Fibroblast of skin of back (primary cell): ENCODE data around the gene GRAP2.
"Not testable (repeated sequence)": the region's sequence is repeated elsewhere in the genome, so short reads cannot be mapped to it uniquely, and the experiment has no call there.

Experiments used
- DNase-seq: peaks from one replicate; pipeline ENCODE4 v3.0.0-alpha.2; 2013

The GRAP2 gene

GRCh38 chr22:39898997-39899396 is 1.9 kb upstream of the GRAP2 start:
- DNase-seq = no peak

GRCh38 chr22:39901565-39902146 is 772 bp downstream of the GRAP2 start:
- no peak for DNase-seq

DNA sequence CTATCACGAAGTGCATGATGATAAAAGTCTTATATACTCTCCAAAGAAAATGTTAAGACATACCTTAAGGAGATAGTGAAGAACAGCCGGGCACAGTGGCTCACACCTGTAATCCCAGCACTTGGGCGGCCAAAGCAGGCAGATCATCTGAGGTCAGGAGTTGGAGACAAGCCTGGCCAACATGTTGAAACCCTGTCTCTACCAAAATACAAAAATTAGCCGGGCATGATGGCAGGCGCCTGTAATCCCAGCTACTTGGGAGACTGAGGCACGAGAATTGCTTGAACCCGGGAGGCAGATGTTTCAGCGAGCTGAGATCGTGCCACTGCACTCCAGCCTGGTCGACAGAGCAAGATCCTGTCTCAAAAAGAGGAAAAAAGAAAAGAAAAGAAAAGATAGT is 3.1 kb downstream of the GRAP2 start:
- DNase-seq = not testable (repeated sequence)

DNA sequence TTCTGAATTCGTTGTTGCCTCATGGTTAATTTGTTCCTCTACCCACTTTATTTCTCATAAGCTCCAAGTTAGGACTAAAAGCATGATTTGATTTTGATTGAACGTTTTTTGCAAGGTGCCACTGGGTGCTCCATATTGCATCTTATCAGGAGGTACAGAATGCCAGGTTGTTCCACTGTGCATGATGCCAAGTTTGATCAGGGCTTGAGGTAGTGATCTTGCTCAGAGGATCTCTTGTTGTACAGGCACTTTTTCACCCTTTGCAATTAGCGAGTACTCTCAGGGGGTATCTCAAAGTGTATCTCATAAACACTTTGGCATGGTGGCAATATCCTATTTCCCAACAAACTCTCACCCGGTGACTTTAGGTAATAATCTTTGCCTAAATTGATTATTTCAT is 4.0 kb downstream of the GRAP2 start:
- no peak for DNase-seq

DNA sequence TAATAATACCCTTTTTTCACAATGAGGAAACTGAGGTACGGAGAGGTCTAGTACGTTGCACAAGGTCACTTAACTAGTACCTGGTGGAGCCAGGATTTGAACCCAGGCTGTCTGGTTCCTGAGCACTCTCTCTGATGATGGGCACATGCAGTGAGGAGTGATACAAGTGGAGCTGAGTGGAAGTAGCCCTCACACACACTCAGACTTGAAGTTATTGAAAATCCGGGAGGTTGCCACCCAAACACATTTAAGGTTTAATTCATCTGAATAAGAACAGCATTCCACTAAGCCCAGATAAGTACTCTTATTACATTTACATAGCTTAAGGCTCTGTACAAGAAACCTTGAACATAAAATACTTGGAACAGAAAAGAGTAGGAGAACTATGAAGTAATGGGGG is 4.8 kb downstream of the GRAP2 start:
- no peak for DNase-seq

- DNase-seq = no peak
Observed at GRCh38 chr22:39906207-39906606, 5.3 kb downstream of the GRAP2 start.

- DNase-seq = no peak
Observed at GRCh38 chr22:39907047-39907446, 6.2 kb downstream of the GRAP2 start.

DNA sequence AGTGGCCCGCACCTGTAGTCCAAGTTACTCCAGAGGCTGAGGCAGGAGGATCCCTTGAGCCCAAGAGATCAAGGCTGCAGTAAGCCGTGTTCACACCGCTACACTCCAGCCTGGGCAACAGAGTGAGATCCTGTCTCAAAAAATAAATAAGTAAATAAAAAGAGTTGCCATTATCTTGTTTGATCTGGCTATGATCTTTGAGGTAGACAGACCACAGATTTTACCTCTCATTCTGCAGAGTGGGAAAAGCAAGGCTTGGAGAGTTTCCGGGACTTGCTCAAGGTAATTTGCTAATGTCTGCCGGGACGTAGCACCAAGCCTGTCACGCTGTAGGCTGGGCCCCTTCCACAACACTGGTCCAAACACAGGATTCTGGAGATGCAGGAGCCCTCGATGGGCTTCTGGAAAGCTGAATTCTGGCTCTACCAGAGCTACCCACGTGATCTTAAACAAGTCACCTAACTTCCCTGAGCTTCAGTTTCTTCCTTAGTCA is 6.8 kb downstream of the GRAP2 start:
- DNase-seq = no peak

DNA sequence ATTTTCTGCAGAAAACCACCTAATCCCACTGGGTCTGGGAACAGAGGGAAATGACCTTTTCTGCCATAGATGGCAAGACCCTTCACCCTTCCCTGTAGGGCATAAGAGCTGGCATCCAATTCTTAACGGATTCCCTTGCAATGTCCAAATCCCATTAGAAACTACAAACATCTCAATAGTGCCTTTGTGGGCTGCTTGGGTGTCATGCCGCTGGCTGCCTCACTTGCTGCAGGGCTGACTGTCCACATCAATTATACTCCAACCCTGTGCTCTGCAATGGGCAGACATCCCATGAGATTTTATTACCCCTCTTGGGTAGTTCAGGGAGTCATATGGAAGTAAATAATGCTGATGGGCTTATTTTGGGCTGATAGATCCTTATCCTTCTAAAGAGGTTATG is 7.3 kb downstream of the GRAP2 start:
- DNase-seq = no peak

- no peak for DNase-seq
Observed at GRCh38 chr22:39908737-39909136, 7.9 kb downstream of the GRAP2 start.

DNA sequence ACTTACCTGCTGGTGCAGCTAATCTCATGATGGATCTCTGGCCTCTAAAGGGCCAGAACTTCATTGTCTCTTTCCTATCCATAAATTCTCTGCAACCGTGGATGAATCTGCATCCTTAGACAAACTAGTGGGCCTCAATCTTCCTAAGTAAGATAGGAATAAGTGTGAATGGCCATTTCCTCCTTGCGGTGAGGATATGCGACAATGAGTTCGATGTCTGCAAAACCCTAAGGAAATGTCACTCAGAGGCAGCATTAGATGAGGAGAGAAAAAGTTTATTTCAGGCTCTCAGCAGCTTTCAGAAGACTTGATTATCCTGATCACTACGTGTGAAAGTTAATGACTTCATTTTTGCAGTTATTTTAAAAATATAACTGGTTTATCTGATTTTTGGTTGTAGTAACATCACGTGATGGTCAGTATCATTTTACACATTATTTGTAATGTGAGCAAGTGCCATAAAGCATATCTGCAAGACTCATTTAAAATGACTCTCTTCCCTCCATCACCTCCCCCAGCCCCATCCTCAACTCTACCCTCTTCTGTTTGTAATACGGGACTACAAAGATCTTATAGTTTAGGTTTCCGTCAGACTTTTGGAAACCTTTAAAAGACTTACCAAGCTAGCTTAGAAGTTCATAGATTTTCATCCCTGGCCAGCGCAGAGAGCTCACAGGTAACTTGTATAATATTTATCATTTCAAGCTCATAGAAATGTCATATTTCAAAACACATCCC is 10.2 kb downstream of the GRAP2 start:
- no peak for DNase-seq

DNA sequence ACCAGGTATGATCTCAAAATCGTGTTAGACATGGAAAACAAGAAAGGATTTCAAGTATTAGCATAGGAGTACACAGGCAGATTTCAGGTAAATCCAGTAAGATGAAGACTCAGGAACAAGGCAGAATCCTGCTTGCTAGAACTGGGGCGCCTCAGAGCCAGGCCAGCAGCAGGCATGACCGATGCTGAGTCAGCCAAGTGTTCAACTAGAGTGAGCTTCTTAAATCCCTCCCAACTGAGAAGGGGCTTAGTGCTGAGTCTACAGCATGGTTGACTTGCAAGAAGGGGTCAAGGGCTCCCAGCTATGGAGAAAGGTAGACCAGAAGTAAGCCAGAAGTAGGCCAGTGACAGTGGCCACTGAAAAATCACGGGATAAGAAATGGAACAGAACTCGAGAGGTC is 12.4 kb downstream of the GRAP2 start:
- no peak for DNase-seq

DNA sequence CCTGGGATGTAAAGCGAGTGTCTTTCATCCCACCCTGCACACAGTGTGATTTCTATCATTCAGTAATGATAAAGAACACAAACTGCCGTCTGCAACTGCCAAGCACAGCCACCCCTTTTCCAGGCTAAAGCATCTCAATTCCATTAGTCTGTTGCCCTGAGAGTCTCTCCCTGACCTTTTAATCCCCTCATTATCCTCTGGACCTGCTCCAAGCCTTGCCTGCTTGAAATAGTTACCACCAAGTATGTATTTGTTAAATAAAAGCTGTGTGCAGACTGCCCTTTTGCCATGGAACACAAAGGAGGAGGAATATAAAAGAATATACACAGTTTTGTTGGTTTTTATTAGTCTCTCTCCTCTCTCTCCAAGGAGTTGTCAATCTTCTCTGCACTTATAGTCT is 13.0 kb downstream of the GRAP2 start:
- DNase-seq = no peak

DNA sequence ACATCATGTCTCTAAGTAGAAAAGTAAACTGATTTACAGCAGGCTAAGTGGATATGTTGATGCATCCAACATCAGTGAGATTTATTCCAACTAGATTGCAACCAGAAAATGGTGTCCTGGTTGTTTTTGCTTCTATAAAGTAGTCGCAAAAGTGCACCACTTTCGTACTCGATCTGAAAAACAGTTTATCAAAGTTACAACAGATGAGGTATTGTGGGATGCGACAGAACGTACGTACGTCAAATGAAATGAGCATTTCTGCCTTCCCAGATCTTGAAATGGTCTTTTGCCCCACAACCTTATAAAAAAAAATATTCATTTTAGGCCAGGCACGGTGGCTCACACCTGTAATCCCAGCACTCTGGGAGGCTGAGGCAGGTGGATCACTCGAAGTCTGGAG is 13.7 kb downstream of the GRAP2 start:
- no peak for DNase-seq

DNA sequence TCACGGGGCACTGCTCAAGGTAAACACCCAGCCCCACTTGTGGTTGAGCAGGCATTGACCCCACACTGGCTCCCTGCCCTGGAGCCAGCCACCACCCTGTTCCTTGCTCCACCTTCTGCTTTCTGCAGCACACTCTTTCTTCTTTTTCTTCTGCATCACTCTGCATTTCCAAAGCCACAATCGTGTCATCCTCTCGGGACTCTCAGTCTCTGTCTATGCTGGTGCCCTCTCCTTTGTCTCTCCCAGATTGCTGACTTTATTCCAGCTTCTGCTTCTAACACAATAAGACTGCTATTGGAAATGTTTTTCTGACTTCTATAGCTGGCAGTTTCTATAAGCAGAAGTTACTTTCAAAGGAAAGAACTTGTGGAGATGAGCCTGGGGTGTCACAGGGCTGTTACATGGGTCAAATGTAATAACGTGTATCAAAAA is 14.4 kb downstream of the GRAP2 start:
- no peak for DNase-seq

- DNase-seq = no peak
Observed at GRCh38 chr22:39916496-39916895, 15.6 kb downstream of the GRAP2 start.

- DNase-seq = no peak
Observed at GRCh38 chr22:39917197-39917643, 16.3 kb downstream of the GRAP2 start.

- DNase-seq = no peak
Observed at GRCh38 chr22:39917776-39918495, 17.1 kb downstream of the GRAP2 start.

DNA sequence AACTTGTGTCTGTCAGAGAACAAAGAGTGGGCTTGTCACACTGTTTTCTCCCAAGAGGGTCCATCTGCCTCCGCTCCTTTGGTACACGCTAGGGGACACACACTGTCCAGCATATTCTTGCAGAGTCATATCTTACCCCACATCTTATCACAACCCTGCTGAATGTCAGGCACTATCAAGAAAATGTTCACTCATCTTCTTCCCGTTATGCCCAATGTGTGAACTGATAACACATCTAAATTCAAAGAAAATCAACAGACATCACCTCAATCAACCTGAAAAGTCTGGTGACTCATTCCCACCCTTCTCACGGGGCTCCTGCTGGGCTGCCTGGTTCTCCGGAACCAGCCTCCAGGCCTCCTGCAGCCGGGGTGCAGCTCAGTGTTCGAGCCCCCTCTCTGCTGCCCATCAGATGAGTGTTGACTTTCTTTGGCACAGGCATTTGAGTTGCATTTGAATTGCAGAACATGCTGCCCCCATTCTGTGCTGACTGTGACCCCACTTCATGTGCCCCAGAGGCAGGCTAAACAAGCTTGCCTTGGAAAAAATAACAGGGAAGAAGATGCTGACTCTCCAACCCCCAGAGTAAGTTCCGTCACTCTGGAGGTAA is 19.4 kb downstream of the GRAP2 start:
- no peak for DNase-seq

DNA sequence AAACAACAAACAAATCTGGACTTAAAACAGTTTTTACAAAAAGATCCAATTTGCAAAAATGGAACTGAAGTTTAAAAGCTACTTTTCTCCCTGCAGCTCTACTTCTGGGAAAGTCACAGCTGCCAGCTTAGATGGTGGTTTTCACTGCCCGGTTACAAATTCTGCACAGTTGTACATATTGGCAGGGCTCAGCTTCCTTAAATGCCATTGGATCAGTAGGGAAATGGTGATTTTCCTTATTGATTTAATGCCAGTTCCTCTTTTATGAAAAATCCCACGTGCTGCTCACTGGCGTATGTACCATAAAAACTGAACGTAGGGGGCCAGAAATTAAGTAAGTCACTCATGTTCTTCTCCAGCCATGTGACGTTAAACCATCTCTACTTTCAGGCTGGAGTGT is 22.8 kb downstream of the GRAP2 start:
- no peak for DNase-seq

- DNase-seq = no peak
Observed at GRCh38 chr22:39924286-39924685, 23.4 kb downstream of the GRAP2 start.

GRCh38 chr22:39925273-39925672 is 24.4 kb downstream of the GRAP2 start:
- DNase-seq = no peak
